Liver (tissue), 9 donors: ENCODE data around the gene CENPX. TPM values are rescaled to one million over a fixed set of nuclear protein-coding genes. Genes with fewer than 3 reads are reported as not detected.

Source experiments
- DNase-seq: peaks from one replicate; pipeline ENCODE4 v3.0.0-alpha.2; 2017; ENCODE audit warnings: low spot score
- H3K27ac ChIP-seq, 2 donors: one replicate each; pipeline ENCODE4 v1.7.0; 2013; ENCODE audit warnings: inconsistent platforms in 2 of 2, low read length in 2 of 2, control low read depth in 1 of 2, low read depth in 1 of 2, mild to moderate bottlenecking in 1 of 2
- H3K27me3 ChIP-seq, 4 donors: one replicate each; pipeline versions ENCODE4 v1.6.1 to v1.7.0; 2013; ENCODE audit warnings: low read length in 3 of 4, inconsistent platforms in 1 of 4, mild to moderate bottlenecking in 1 of 4, moderate library complexity in 1 of 4; ENCODE audit not compliant: control insufficient read depth in 4 of 4, insufficient read depth in 4 of 4
- H3K36me3 ChIP-seq, 4 donors: one replicate each; pipeline versions ENCODE4 v1.6.1 to v1.7.0; 2013; ENCODE audit warnings: low read length in 3 of 4, mild to moderate bottlenecking in 3 of 4, low read depth in 1 of 4, moderate library complexity in 1 of 4; ENCODE audit not compliant: control insufficient read depth in 4 of 4, insufficient read depth in 3 of 4
- H3K4me1 ChIP-seq, 4 donors: one replicate each; pipeline versions ENCODE4 v1.6.1 to v1.7.0; 2013; ENCODE audit warnings: low read length in 3 of 4, mild to moderate bottlenecking in 3 of 4, moderate library complexity in 1 of 4; ENCODE audit not compliant: control insufficient read depth in 4 of 4, insufficient read depth in 4 of 4
- H3K4me3 ChIP-seq, 3 donors: one replicate each; pipeline versions ENCODE4 v1.6.1 to v1.7.0; 2013; ENCODE audit warnings: low read length in 3 of 3, control low read depth in 1 of 3, low read depth in 1 of 3, mild to moderate bottlenecking in 1 of 3
- H3K9ac ChIP-seq, 2 donors: one replicate each; pipeline ENCODE4 v1.7.0; 2013; ENCODE audit warnings: low read length in 2 of 2, mild to moderate bottlenecking in 2 of 2, moderate library complexity in 2 of 2, control low read depth in 1 of 2, low read depth in 1 of 2
- H3K9me3 ChIP-seq, 4 donors: one replicate each; pipeline versions ENCODE4 v1.6.1 to v1.7.0; 2013; ENCODE audit warnings: low read length in 3 of 4; ENCODE audit not compliant: control insufficient read depth in 4 of 4
- FOXA1 ChIP-seq: IDR thresholded peaks from 2 replicates; pipeline ENCODE4 v1.6.1; 2016; ENCODE audit warnings: antibody characterized with exemption
- FOXA2 ChIP-seq: IDR thresholded peaks from 2 replicates; pipeline ENCODE4 v1.6.1; 2016; ENCODE audit warnings: antibody characterized with exemption
- GABPA ChIP-seq, 2 donors: IDR thresholded peaks in 1 of 2; conservative IDR thresholded peaks in 1 of 2; 2 replicates each; pipeline ENCODE4 v1.6.1; 2016; ENCODE audit warnings: antibody characterized with exemption in 2 of 2, mild to moderate bottlenecking in 1 of 2, moderate library complexity in 1 of 2
- HNF4A ChIP-seq, 2 donors: conservative IDR thresholded peaks; 2 replicates each; pipeline ENCODE4 v1.6.1; 2016; ENCODE audit warnings: antibody characterized with exemption in 2 of 2, mild to moderate bottlenecking in 2 of 2
- HNF4G ChIP-seq: IDR thresholded peaks from 2 replicates; pipeline ENCODE4 v1.6.1; 2016; ENCODE audit warnings: antibody characterized with exemption
- JUND ChIP-seq, 2 donors: IDR thresholded peaks; 2 replicates each; pipeline ENCODE4 v1.6.1; 2016; ENCODE audit warnings: antibody characterized with exemption in 2 of 2
- NR2F2 ChIP-seq: IDR thresholded peaks from 2 replicates; pipeline ENCODE4 v1.6.1; 2016; ENCODE audit warnings: antibody characterized with exemption
- RAD21 ChIP-seq, 2 donors: IDR thresholded peaks; 2 replicates each; pipeline ENCODE4 v1.6.1; 2016; ENCODE audit warnings: antibody characterized with exemption in 2 of 2, mild to moderate bottlenecking in 2 of 2
- RXRA ChIP-seq, 2 donors: IDR thresholded peaks; 2 replicates each; pipeline ENCODE4 v1.6.1; 2017 to 2018; ENCODE audit warnings: antibody characterized with exemption in 2 of 2, mild to moderate bottlenecking in 1 of 2
- SP1 ChIP-seq: IDR thresholded peaks from 2 replicates; pipeline ENCODE4 v1.6.1; 2018; ENCODE audit warnings: antibody characterized with exemption, mild to moderate bottlenecking
- YY1 ChIP-seq: IDR thresholded peaks from 2 replicates; pipeline ENCODE4 v1.6.1; 2016; ENCODE audit warnings: antibody characterized with exemption, mild to moderate bottlenecking
- WGBS: extraction: QIAGEN DNeasy Blood & Tissue Kit; methylation state at CpG from one replicate; pipeline ENCODE4 v1.1.7; 2013; 5-methylcytosine and 5-hydroxymethylcytosine counted together
- polyA plus RNA-seq, 2 donors: library from polyadenylated mRNA; stranded (reverse) in 1 of 2; unstranded in 1 of 2; fragments of 200-250 nt in 1 of 2; fragments of >200 nt in 1 of 2; fragmentation: Nextera tagmentation in 1 of 2; extraction: Ambion mirVana in 1 of 2; gene quantifications; one replicate each; pipeline versions ENCODE4 v1.2.1 to v1.2.3, GENCODE V29; 2013 to 2015
- total RNA-seq, 2 donors: library from RNA; depleted of rRNA; stranded (reverse); fragments of >200 nt; gene quantifications; one replicate each; pipeline ENCODE4 v1.2.3, GENCODE V29; 2014
- TF ChIP-seq, protein P1 (sequence below): IDR thresholded peaks from 2 replicates; pipeline ENCODE4 v1.6.1; 2016; ENCODE audit warnings: antibody characterized with exemption
- TF ChIP-seq, protein P2 (sequence below): IDR thresholded peaks from 2 replicates; pipeline ENCODE4 v1.6.1; 2016; ENCODE audit warnings: antibody characterized with exemption
- TF ChIP-seq, protein P3 (sequence below): fragments of 150-350 bp; IDR thresholded peaks from 2 replicates; pipeline ENCODE4 v1.5.1; 2017; ENCODE audit warnings: improper control_type of control experiment, low read depth, low read length; ENCODE audit not compliant: missing input control
- TF ChIP-seq, protein P4 (sequence below): IDR thresholded peaks from 2 replicates; pipeline ENCODE4 v1.6.1; 2016; ENCODE audit warnings: antibody characterized with exemption, mild to moderate bottlenecking
- donor health status: healthy.
- donor health status: healthy.
- donor health status: healthy.
- donor health status: healthy.
- donor health status: healthy.

The CENPX gene
- total and polyA plus RNA-seq, 4 donors = 22.5 to 83.9 (median 44.9) TPM

DNA sequence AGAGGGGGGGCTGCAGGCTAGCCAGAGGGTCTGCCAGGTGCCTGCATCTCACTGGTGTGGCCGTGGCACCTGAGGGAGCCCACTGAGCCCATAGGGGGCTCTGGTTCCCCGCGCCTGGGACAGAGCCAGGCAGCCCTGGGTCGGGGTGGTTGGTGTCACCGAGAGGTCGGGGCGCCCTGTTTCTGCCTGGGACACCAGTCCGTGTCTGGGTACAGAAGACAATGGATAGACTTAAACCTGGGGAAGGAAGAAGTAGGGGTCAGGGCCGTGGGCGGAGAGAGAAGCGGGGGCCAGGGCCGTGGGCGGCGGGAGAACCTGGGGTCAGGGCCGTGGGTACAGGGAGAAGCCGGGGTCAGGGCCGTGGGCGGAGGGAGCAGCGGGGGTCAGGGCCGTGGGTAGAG lies 25.9 kb upstream of the CENPX start:
- Histone ChIP-seq H3K27me3 (no peaks in the 10 kb centered on the region), H3K4me3 (no peak overlapping the region), H3K9ac (no peak overlapping the region), H3K9me3 (no peaks in the 10 kb centered on the region), H3K36me3 (peaks cover 0 to 8% (median 2%) of the 10 kb centered on the region in 4 donors), H3K4me1 (peaks cover 23 to 67% (median 57%) of the 10 kb centered on the region in 4 donors), H3K27ac (peak overlapping the region in 1 of 2 donors; percentile 5)
- TF ChIP-seq, protein P1, sequence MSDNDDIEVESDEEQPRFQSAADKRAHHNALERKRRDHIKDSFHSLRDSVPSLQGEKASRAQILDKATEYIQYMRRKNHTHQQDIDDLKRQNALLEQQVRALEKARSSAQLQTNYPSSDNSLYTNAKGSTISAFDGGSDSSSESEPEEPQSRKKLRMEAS = no peak
- TF ChIP-seq, protein P2, sequence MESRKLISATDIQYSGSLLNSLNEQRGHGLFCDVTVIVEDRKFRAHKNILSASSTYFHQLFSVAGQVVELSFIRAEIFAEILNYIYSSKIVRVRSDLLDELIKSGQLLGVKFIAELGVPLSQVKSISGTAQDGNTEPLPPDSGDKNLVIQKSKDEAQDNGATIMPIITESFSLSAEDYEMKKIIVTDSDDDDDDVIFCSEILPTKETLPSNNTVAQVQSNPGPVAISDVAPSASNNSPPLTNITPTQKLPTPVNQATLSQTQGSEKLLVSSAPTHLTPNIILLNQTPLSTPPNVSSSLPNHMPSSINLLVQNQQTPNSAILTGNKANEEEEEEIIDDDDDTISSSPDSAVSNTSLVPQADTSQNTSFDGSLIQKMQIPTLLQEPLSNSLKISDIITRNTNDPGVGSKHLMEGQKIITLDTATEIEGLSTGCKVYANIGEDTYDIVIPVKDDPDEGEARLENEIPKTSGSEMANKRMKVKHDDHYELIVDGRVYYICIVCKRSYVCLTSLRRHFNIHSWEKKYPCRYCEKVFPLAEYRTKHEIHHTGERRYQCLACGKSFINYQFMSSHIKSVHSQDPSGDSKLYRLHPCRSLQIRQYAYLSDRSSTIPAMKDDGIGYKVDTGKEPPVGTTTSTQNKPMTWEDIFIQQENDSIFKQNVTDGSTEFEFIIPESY = no peak
- WGBS = 61% methylated on average over 20 of the region's 20 CpGs
- DNase-seq = no peak

DNA sequence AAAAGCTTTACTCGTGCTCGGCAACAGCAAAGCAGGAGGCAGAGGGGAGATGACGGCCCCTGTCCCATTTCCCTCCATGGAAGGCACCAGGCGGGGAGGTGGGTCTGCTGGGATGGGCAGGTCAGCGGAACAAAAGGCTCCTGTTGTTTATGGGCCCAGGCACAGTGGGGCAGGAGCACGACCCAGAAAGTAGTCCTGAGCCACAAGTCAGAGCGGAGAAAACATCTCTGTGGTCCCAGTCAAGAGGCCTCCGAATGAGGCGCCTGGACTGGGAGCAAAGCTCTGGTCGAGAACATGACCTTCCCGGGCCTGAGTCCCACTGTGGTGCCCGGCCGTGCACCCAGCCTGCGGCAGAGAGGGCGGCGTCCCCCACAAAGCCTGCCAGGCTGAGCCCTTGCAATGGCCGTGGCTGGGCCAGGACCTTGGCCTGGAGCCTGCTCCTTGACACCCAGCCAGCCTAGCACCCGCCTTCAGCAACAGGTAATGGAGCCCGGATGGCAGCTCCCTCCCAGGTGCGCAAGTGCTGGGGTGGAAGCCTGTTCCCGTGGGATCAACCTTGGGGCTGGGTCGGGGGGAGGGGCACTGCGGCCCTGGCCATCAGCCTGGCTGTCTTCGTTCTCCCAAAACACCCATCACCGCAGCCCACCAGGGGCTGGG lies 25.4 kb upstream of the CENPX start:
- Histone ChIP-seq H3K27ac (peak overlapping the region in 1 of 2 donors; percentile 37), H3K27me3 (no peaks in the 10 kb centered on the region), H3K4me3 (no peak overlapping the region), H3K4me1 (peaks cover 22 to 64% (median 52%) of the 10 kb centered on the region in 4 donors), H3K9ac (no peak overlapping the region), H3K36me3 (peaks cover 0 to 8% (median 2%) of the 10 kb centered on the region in 4 donors), H3K9me3 (no peaks in the 10 kb centered on the region)
- WGBS = 58% methylated on average over 25 of the region's 25 CpGs
- DNase-seq = no peak
- TF ChIP-seq NR2F2 (no peak), RXRA (IDR thresholded peaks at IDR 0.05) (peak in 1 of 2 donors; percentile 61), FOXA1 (no peak), GABPA (IDR thresholded peaks at IDR 0.05 in 1 of 2, conservative IDR thresholded peaks at IDR 0.05 in 1 of 2) (no peak), JUND (IDR thresholded peaks at IDR 0.05) (no peak), RAD21 (IDR thresholded peaks at IDR 0.05) (no peak), SP1 (peak; percentile 28), FOXA2 (no peak), YY1 (peak; percentile 84), HNF4G (no peak), HNF4A (conservative IDR thresholded peaks at IDR 0.05) (peak; percentile 32 to 67)
- TF ChIP-seq, protein P2 = no peak
- TF ChIP-seq, protein P3, sequence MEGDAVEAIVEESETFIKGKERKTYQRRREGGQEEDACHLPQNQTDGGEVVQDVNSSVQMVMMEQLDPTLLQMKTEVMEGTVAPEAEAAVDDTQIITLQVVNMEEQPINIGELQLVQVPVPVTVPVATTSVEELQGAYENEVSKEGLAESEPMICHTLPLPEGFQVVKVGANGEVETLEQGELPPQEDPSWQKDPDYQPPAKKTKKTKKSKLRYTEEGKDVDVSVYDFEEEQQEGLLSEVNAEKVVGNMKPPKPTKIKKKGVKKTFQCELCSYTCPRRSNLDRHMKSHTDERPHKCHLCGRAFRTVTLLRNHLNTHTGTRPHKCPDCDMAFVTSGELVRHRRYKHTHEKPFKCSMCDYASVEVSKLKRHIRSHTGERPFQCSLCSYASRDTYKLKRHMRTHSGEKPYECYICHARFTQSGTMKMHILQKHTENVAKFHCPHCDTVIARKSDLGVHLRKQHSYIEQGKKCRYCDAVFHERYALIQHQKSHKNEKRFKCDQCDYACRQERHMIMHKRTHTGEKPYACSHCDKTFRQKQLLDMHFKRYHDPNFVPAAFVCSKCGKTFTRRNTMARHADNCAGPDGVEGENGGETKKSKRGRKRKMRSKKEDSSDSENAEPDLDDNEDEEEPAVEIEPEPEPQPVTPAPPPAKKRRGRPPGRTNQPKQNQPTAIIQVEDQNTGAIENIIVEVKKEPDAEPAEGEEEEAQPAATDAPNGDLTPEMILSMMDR = no peak
- TF ChIP-seq, protein P1 = no peak
- TF ChIP-seq, protein P4, sequence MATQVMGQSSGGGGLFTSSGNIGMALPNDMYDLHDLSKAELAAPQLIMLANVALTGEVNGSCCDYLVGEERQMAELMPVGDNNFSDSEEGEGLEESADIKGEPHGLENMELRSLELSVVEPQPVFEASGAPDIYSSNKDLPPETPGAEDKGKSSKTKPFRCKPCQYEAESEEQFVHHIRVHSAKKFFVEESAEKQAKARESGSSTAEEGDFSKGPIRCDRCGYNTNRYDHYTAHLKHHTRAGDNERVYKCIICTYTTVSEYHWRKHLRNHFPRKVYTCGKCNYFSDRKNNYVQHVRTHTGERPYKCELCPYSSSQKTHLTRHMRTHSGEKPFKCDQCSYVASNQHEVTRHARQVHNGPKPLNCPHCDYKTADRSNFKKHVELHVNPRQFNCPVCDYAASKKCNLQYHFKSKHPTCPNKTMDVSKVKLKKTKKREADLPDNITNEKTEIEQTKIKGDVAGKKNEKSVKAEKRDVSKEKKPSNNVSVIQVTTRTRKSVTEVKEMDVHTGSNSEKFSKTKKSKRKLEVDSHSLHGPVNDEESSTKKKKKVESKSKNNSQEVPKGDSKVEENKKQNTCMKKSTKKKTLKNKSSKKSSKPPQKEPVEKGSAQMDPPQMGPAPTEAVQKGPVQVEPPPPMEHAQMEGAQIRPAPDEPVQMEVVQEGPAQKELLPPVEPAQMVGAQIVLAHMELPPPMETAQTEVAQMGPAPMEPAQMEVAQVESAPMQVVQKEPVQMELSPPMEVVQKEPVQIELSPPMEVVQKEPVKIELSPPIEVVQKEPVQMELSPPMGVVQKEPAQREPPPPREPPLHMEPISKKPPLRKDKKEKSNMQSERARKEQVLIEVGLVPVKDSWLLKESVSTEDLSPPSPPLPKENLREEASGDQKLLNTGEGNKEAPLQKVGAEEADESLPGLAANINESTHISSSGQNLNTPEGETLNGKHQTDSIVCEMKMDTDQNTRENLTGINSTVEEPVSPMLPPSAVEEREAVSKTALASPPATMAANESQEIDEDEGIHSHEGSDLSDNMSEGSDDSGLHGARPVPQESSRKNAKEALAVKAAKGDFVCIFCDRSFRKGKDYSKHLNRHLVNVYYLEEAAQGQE = no peak
